SK-N-SH treated with all-trans-retinoic acid at 6 μM for 48 hours (cell line): Measurements from ENCODE around the gene EPHX1.
"Not testable (repeated sequence)": the region's sequence is repeated elsewhere in the genome, so short reads cannot be mapped to it uniquely, and the experiment has no call there.

Experiments used
- ATAC-seq: fragments of 200-7000 bp; cut with Tn5 transposase; 3 replicates; pipeline ENCODE4 v1.9.1; 2020; ENCODE audit warnings: mild to moderate bottlenecking, moderate library complexity
- ARNTL ChIP-seq: fragments of 450-650 bp; formaldehyde crosslinking; IDR thresholded peaks from 2 replicates; pipeline ENCODE4 v1.5.0; 2020; ENCODE audit warnings: low read depth, mild to moderate bottlenecking, moderate library complexity, borderline replicate concordance
- BACH2 ChIP-seq: fragments of 250-450 bp; sonication (Bioruptor Pico); IDR thresholded peaks from 2 replicates; pipeline ENCODE4 v1.9.0; 2021; ENCODE audit warnings: mild to moderate bottlenecking, borderline replicate concordance
- CSDC2 ChIP-seq: fragments of 250-450 bp; sonication (Bioruptor Pico); IDR thresholded peaks from 2 replicates; pipeline ENCODE4 v1.5.0; 2020; ENCODE audit warnings: mild to moderate bottlenecking, moderate library complexity
- ESRRG ChIP-seq: fragments of 250-450 bp; sonication (Bioruptor Pico); IDR thresholded peaks from 2 replicates; pipeline ENCODE4 v1.6.1; 2021; ENCODE audit warnings: mild to moderate bottlenecking
- GLIS3 ChIP-seq: fragments of 250-450 bp; sonication (Bioruptor Pico); IDR thresholded peaks from 2 replicates; pipeline ENCODE4 v1.5.0; 2020; ENCODE audit warnings: mild to moderate bottlenecking, moderate library complexity
- ISL1 ChIP-seq: fragments of 250-450 bp; sonication (Bioruptor Pico); IDR thresholded peaks from 2 replicates; pipeline ENCODE4 v2.1.2; 2022; ENCODE audit warnings: mild to moderate bottlenecking, moderate library complexity
- PPARA ChIP-seq: fragments of 250-450 bp; sonication (Bioruptor Pico); IDR thresholded peaks from 2 replicates; pipeline ENCODE4 v1.5.0; 2020; ENCODE audit warnings: mild to moderate bottlenecking, borderline replicate concordance
- RARB ChIP-seq: fragments of 250-450 bp; sonication (Bioruptor Pico); IDR thresholded peaks from 2 replicates; pipeline ENCODE4 v1.8.0; 2021; ENCODE audit warnings: mild to moderate bottlenecking, moderate library complexity
- SNAI2 ChIP-seq: fragments of 250-450 bp; sonication (Bioruptor Pico); IDR thresholded peaks from 2 replicates; pipeline ENCODE4 v1.5.0; 2020; ENCODE audit warnings: mild to moderate bottlenecking, moderate library complexity
- TCF4 ChIP-seq: fragments of 250-450 bp; sonication (Bioruptor Pico); IDR thresholded peaks from 2 replicates; pipeline ENCODE4 v1.8.0; 2021; ENCODE audit warnings: mild to moderate bottlenecking, moderate library complexity, borderline replicate concordance
- TOX ChIP-seq: fragments of 250-450 bp; sonication (Bioruptor Pico); IDR thresholded peaks from 2 replicates; pipeline ENCODE4 v1.8.0; 2021; ENCODE audit warnings: mild to moderate bottlenecking, moderate library complexity, borderline replicate concordance
- ZC3H10 ChIP-seq: fragments of 250-450 bp; sonication (Bioruptor Pico); IDR thresholded peaks from 2 replicates; pipeline ENCODE4 v1.5.1; 2021; ENCODE audit warnings: mild to moderate bottlenecking, moderate library complexity
- ZFP3 ChIP-seq: fragments of 250-450 bp; sonication (Bioruptor Pico); IDR thresholded peaks from 2 replicates; pipeline ENCODE4 v1.5.0; 2020; ENCODE audit warnings: mild to moderate bottlenecking, moderate library complexity
- ZFP30 ChIP-seq: fragments of 450-650 bp; formaldehyde crosslinking; IDR thresholded peaks from 2 replicates; pipeline ENCODE4 v1.5.0; 2022; ENCODE audit warnings: mild to moderate bottlenecking, moderate library complexity
- ZNF565 ChIP-seq: fragments of 450-650 bp; formaldehyde crosslinking; conservative IDR thresholded peaks from 2 replicates; pipeline ENCODE4 v1.5.0; 2020; ENCODE audit warnings: low read depth, mild to moderate bottlenecking, moderate library complexity
- ZNF8 ChIP-seq: fragments of 450-650 bp; formaldehyde crosslinking; IDR thresholded peaks from 2 replicates; pipeline ENCODE4 v1.5.0; 2020; ENCODE audit warnings: mild to moderate bottlenecking, moderate library complexity
- TF ChIP-seq, protein P1 (sequence below): fragments of 250-450 bp; sonication (Bioruptor Pico); IDR thresholded peaks from 2 replicates; pipeline ENCODE4 v1.5.0; 2020; ENCODE audit warnings: mild to moderate bottlenecking, moderate library complexity
- TF ChIP-seq, protein P2 (sequence below): fragments of 250-450 bp; sonication (Bioruptor Pico); IDR thresholded peaks from 2 replicates; pipeline ENCODE4 v1.8.0; 2020; ENCODE audit warnings: mild to moderate bottlenecking, moderate library complexity, borderline replicate concordance
- TF ChIP-seq, protein P3 (sequence below): fragments of 250-450 bp; sonication (Bioruptor Pico); IDR thresholded peaks from 2 replicates; pipeline ENCODE4 v1.5.1; 2020; ENCODE audit warnings: low read depth, mild to moderate bottlenecking, moderate library complexity

The EPHX1 gene

DNA sequence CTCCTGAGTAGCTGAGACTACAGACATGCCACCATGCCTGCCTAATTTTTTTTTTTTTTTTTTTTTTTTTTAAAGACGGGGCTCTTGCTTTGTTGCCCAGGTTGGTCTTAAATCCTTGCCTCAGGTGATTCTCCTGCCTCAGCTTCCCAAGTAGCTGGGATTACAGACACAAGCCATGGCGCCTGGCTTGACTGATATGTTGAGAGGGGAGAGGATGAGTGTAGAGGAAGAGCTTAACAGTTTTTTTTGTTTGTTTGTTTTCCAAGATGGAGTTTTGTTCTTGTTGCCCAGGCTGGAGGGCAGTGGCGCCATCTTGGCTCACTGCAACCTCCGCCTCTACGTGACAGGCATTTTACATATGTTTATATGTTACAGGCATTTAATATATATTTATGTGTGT, 29.8 kb upstream of the EPHX1 start:
- TF ChIP-seq GLIS3 (CRISPR knock-in tag) (no peak), RARB (CRISPR knock-in tag) (no peak), PPARA (CRISPR knock-in tag) (no peak), TCF4 (no peak), SNAI2 (no peak), ZFP30 (CRISPR knock-in tag) (no peak)
- TF ChIP-seq, protein P1, sequence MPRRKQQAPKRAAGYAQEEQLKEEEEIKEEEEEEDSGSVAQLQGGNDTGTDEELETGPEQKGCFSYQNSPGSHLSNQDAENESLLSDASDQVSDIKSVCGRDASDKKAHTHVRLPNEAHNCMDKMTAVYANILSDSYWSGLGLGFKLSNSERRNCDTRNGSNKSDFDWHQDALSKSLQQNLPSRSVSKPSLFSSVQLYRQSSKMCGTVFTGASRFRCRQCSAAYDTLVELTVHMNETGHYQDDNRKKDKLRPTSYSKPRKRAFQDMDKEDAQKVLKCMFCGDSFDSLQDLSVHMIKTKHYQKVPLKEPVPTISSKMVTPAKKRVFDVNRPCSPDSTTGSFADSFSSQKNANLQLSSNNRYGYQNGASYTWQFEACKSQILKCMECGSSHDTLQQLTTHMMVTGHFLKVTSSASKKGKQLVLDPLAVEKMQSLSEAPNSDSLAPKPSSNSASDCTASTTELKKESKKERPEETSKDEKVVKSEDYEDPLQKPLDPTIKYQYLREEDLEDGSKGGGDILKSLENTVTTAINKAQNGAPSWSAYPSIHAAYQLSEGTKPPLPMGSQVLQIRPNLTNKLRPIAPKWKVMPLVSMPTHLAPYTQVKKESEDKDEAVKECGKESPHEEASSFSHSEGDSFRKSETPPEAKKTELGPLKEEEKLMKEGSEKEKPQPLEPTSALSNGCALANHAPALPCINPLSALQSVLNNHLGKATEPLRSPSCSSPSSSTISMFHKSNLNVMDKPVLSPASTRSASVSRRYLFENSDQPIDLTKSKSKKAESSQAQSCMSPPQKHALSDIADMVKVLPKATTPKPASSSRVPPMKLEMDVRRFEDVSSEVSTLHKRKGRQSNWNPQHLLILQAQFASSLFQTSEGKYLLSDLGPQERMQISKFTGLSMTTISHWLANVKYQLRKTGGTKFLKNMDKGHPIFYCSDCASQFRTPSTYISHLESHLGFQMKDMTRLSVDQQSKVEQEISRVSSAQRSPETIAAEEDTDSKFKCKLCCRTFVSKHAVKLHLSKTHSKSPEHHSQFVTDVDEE (CRISPR knock-in tag): no peak
- TF ChIP-seq, all 23 proteins: peak for 0
- ATAC-seq: no peak

DNA sequence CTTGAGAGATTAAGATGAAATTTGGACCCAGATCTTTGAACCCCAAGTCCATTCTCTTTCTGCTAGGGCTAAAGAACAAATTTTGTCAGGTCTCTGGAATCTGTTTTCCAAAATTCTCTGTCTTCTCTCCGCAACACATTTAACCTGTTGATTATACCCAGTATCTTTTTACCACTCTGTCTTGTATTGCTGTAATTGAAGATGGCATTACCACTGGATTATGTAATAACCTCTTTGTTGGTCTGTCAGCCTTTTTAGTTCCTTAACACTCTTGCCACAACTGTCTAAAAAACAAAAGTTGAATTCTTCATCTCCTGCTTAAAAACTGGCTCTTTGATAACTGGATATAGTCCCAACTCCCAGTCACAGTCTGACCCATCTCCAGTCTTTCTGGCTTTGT, 29.3 kb upstream of the EPHX1 start:
- no peak for ATAC-seq
- TF ChIP-seq TOX (CRISPR knock-in tag): peak; percentile 58; the same call in 1 of the 2 replicates
- TF ChIP-seq ZFP3 (CRISPR knock-in tag): no peak

DNA sequence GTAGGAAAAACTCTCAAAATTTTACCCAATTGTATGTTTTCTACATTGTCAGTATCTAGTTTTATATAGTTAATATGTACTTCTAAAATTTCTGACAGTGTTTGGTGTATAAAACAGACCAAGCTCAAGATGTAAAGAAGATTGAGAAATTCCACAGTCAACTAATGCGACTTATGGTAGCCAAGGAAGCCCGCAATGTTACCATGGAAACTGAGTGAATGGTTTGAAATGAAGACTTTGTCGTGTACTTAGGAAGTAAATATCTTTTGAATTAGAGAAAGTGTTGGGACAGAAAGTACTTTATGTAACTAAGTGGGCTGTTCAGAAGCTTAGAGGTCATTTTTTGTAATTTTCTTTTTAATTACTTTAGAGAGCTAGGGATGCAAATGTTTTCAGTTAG, 20.8 kb upstream of the EPHX1 start:
- ATAC-seq: not testable (repeated sequence)

DNA sequence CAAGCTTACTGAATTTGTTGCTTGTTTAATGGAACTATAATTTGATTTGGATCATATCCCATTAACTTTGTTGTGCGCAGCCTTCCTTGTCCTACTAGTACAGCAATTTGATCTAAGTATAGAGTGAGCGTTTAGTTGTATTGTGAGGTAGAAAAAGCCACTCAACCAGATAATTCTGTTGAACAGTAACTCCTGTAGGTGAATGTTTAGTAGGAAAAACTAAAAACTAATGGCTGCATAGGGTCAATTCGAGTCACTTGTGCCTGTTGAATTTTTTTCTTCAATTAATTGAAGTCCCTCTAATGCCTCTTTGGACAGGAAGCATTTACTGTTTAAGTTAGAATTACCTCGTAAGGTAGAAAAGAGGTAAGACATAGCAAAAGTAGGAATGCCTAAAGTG, 15.0 kb upstream of the EPHX1 start:
- TF ChIP-seq ZNF8 (CRISPR knock-in tag): no peak
- no peak for TF ChIP-seq CSDC2 (CRISPR knock-in tag)
- no peak for TF ChIP-seq GLIS3 (CRISPR knock-in tag)
- TF ChIP-seq ISL1: no peak
- TF ChIP-seq TCF4: no peak
- no peak for TF ChIP-seq ZNF565
- no peak for TF ChIP-seq RARB (CRISPR knock-in tag)
- TF ChIP-seq ZFP30 (CRISPR knock-in tag): no peak
- TF ChIP-seq ZC3H10 (CRISPR knock-in tag): no peak
- TF ChIP-seq ARNTL (CRISPR knock-in tag): no peak
- no peak for TF ChIP-seq PPARA (CRISPR knock-in tag)
- no peak for TF ChIP-seq TOX (CRISPR knock-in tag)
- no peak for ATAC-seq

DNA sequence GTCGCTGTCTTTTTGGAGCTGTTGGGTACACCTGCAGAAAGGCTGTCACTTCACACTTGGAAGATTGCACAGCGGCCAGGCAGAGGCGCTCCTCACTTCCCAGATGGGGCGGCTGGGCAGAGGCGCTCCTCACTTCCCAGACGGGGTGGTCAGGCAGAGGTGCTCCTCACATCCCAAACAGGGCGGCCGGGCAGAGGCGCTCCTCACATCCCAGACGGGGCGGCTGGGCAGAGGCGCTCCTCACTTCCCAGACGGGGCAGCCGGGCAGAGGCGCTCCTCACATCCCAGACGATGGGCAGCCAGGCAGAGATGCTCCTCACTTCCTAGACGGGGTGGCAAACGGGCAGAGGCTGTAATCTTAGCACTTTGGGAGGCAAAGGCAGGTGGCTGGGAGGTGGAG, 13.8 kb upstream of the EPHX1 start:
- not testable (repeated sequence) for ATAC-seq

DNA sequence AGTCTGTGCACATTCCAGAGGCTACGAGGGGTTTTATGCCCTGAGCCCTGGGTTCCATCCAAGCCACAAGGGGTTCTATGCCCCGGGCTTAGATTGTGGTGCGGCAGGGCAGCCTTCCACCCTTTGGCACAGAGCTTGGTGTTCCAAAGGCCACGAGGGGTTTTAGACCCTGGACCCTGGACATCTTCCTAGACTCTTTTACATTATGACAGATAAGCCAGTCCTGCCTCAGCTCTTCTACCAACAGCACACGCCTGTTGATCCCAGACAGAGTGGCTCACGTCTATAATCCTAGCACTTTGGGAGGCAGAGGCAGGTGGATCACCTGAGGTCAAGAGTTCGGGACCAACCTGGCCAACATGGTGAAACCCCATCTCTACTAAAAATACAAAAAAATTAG, 8.8 kb upstream of the EPHX1 start:
- not testable (repeated sequence) for ATAC-seq

DNA sequence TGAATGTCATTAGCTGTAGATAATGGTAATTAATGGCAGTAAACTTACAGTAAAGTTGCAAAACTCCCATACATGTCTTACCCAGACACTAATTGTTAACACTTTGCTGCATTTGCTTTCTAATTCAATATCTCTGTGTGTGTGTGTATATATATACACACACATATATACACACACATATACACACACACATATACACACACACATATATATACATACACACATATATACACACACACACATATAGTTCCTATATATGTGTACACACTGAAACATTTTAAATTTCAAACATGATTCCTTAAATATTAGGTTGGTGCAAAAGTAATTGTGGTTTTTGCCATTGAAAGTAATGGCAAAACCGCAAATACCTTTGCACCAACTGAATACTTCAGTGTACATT, 3.7 kb upstream of the EPHX1 start:
- no peak for ATAC-seq
- TF ChIP-seq ESRRG (CRISPR knock-in tag) (no peak), RARB (CRISPR knock-in tag) (no peak), GLIS3 (CRISPR knock-in tag) (no peak), TCF4 (no peak), BACH2 (CRISPR knock-in tag) (no peak), CSDC2 (CRISPR knock-in tag) (no peak), ZFP3 (CRISPR knock-in tag) (no peak), ISL1 (no peak), TOX (CRISPR knock-in tag) (no peak), ARNTL (CRISPR knock-in tag) (no peak), ZNF8 (CRISPR knock-in tag) (no peak)
- TF ChIP-seq, protein P2, sequence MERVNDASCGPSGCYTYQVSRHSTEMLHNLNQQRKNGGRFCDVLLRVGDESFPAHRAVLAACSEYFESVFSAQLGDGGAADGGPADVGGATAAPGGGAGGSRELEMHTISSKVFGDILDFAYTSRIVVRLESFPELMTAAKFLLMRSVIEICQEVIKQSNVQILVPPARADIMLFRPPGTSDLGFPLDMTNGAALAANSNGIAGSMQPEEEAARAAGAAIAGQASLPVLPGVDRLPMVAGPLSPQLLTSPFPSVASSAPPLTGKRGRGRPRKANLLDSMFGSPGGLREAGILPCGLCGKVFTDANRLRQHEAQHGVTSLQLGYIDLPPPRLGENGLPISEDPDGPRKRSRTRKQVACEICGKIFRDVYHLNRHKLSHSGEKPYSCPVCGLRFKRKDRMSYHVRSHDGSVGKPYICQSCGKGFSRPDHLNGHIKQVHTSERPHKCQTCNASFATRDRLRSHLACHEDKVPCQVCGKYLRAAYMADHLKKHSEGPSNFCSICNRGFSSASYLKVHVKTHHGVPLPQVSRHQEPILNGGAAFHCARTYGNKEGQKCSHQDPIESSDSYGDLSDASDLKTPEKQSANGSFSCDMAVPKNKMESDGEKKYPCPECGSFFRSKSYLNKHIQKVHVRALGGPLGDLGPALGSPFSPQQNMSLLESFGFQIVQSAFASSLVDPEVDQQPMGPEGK (CRISPR knock-in tag): no peak
- TF ChIP-seq, protein P1 (CRISPR knock-in tag): no peak
- TF ChIP-seq, protein P3, sequence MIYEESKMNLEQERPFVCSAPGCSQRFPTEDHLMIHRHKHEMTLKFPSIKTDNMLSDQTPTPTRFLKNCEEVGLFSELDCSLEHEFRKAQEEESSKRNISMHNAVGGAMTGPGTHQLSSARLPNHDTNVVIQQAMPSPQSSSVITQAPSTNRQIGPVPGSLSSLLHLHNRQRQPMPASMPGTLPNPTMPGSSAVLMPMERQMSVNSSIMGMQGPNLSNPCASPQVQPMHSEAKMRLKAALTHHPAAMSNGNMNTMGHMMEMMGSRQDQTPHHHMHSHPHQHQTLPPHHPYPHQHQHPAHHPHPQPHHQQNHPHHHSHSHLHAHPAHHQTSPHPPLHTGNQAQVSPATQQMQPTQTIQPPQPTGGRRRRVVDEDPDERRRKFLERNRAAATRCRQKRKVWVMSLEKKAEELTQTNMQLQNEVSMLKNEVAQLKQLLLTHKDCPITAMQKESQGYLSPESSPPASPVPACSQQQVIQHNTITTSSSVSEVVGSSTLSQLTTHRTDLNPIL (CRISPR knock-in tag): no peak
- TF ChIP-seq, all 23 proteins: peak for 0

DNA sequence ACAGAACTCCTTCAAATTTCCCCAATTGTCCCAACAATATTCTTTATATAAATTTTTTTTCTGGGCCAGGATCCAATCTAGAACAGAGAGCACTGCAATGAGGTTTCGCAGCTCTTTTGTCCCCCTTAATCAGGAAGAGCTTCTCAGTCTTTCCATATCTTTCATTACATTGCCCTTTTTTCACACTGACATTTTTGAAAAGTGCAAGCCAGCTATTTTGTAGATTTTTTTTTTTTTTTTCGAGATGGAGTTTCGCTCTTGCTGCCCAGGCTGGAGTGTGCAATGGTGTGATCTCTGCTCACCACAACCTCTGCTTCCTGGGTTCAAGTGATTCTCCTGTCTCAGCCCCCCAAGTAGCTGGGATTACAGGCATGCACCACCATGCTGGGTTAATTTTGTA, 3.2 kb upstream of the EPHX1 start:
- not testable (repeated sequence) for ATAC-seq
